HepG2 (cell line): Measurements from ENCODE around the gene C19orf73. TPM values are rescaled to one million over a fixed set of nuclear protein-coding genes. Genes with fewer than 3 reads are reported as not detected.

Experiments used
- ATAC-seq: fragments of 200-7000 bp; cut with Tn5 transposase; 3 replicates; pipeline ENCODE4 v1.9.1; 2020; ENCODE audit warnings: mild to moderate bottlenecking, moderate library complexity
- BruUV-seq: library from RNA; stranded (reverse); fragments of 400-500 nt; replicated peaks from 2 replicates; lab custom pipeline; 2021; lab: Mats Ljungman, UMichigan
- CTCF ChIA-PET: fragments of 300-600 bp; formaldehyde crosslinking; extraction: SDS; loops from one replicate; lab custom pipeline; 2021; ENCODE audit warnings: low total read pairs, inconsistent platforms, low intra/inter-chr PET ratio; lab: Yijun Ruan, JAX
- POLR2A ChIA-PET: fragments of 350-600 bp; sonication (Branson Sonifier 250); formaldehyde crosslinking; loops from one replicate; lab custom pipeline; 2020; ENCODE audit warnings: antibody characterized with exemption, inconsistent platforms; lab: Yijun Ruan, JAX
- DNase-seq: peaks from one replicate; pipeline ENCODE4 v3.0.0-alpha.2; 2015; ENCODE audit warnings: low spot score
- FAIRE-seq: peaks from 3 replicates; lab custom pipeline; 2011; peaks lifted over from hg19 to GRCh38; lab: Jason Lieb, UNC
- H2AFZ ChIP-seq: one replicate; pipeline ENCODE4 v1.6.1; 2011; ENCODE audit warnings: low read length, inconsistent platforms
- H3K27ac ChIP-seq: fragments of 300-600 bp; 3 replicates; pipeline ENCODE4 v1.8.0; 2011; ENCODE audit warnings: mixed run types, mild to moderate bottlenecking, mixed read lengths, low read length, inconsistent platforms; ENCODE audit not compliant: insufficient read depth; ENCODE audit errors: extremely low read length
- H3K27me3 ChIP-seq, 2 experiments: fragments of 200-600 bp in 1 of 2; 2 replicates in 1 of 2; 3 replicates in 1 of 2; pipeline versions ENCODE4 v1.6.0 to v1.8.0; 2011; ENCODE audit warnings: low read length in 2 of 2, mild to moderate bottlenecking in 2 of 2, moderate library complexity in 2 of 2, inconsistent platforms in 1 of 2; ENCODE audit not compliant: insufficient read depth in 2 of 2, control insufficient read depth in 1 of 2
- H3K36me3 ChIP-seq, 2 experiments: fragments of 200-600 bp in 1 of 2; replicated peaks in 1 of 2; 2 replicates in 1 of 2; 3 replicates in 1 of 2; pipeline versions ENCODE4 v1.5.1 to v1.8.0; 2011; ENCODE audit warnings: low read length in 2 of 2, inconsistent platforms in 1 of 2; ENCODE audit not compliant: insufficient read depth in 2 of 2, control insufficient read depth in 1 of 2
- H3K4me1 ChIP-seq: 2 replicates; pipeline ENCODE4 v1.5.1; 2012; ENCODE audit warnings: low read length, inconsistent platforms; ENCODE audit not compliant: insufficient read depth
- H3K4me2 ChIP-seq: 2 replicates; pipeline ENCODE4 v1.6.0; 2011; ENCODE audit warnings: low read depth, low read length, inconsistent platforms
- H3K4me3 ChIP-seq, 3 experiments: fragments of 200-600 bp in 1 of 3; sonication (generic), shearing (Covaris generic) in 1 of 3; replicated peaks in 1 of 3; 2 replicates each; pipeline ENCODE4 v1.5.1; 2011 to 2016; ENCODE audit warnings: low read length in 3 of 3, inconsistent platforms in 2 of 3, low read depth in 2 of 3, mild to moderate bottlenecking in 2 of 3, control low read depth in 1 of 3, mixed read lengths in 1 of 3; ENCODE audit not compliant: insufficient read depth in 1 of 3
- H3K79me2 ChIP-seq: one replicate; pipeline ENCODE4 v1.6.1; 2011; ENCODE audit warnings: low read length, inconsistent platforms; ENCODE audit not compliant: insufficient read depth
- H3K9ac ChIP-seq: 2 replicates; pipeline ENCODE4 v1.6.0; 2011; ENCODE audit warnings: mild to moderate bottlenecking, low read depth, low read length, inconsistent platforms; ENCODE audit not compliant: insufficient read depth
- H3K9me3 ChIP-seq: 2 replicates; pipeline ENCODE4 v1.5.1; 2012; ENCODE audit warnings: mild to moderate bottlenecking, low read length
- H4K20me1 ChIP-seq: 2 replicates; pipeline ENCODE4 v1.6.0; 2011; ENCODE audit warnings: inconsistent platforms, mild to moderate bottlenecking, low read length, moderate library complexity; ENCODE audit not compliant: insufficient read depth
- NR2C2 ChIP-seq: sonication (generic); formaldehyde crosslinking; IDR thresholded peaks from 2 replicates; pipeline ENCODE4 v1.4.0; 2020; ENCODE audit warnings: missing genetic modification reagents, mild to moderate bottlenecking, moderate library complexity, borderline replicate concordance
- ZNF318 ChIP-seq: sonication (generic); formaldehyde crosslinking; IDR thresholded peaks from 2 replicates; pipeline ENCODE4 v1.4.0; 2020; ENCODE audit warnings: mild to moderate bottlenecking, missing genetic modification reagents
- WGBS: methylation state at CpG from one replicate; pipeline ENCODE4 v1.1.6; 2017; ENCODE audit warnings: low lambda C conversion rate; 5-methylcytosine and 5-hydroxymethylcytosine counted together
- in situ Hi-C: cut with HindIII; loops from 2 replicates; pipeline ENCODE4 v1.10.0; 2017; ENCODE audit warnings: low pct_unique_long_range_greater_than_20kb; ENCODE audit not compliant: extremely low pct_ligation_motif_present
- intact Hi-C: fragments of 100-400 bp; cut with micrococcal nuclease; formaldehyde crosslinking; loops from one replicate; pipeline ENCODE4 v1.10.0; 2022; ENCODE audit not compliant: unreplicated experiment
- polyA plus RNA-seq, 8 experiments: library from polyadenylated mRNA; depleted of rRNA in 3 of 8; stranded (reverse) in 7 of 8; unstranded in 1 of 8; fragments of >200 nt; fragmentation: Illumina TruSeq in 4 of 8; extraction: Trizol in 4 of 8; gene quantifications; 2 replicates each; pipeline versions ENCODE4 v1.2.1 to v1.2.3, GENCODE V29; 2011 to 2016; ENCODE audit warnings: low read depth in 4 of 8, missing spikeins in 1 of 8, mixed read lengths in 1 of 8; ENCODE audit not compliant: insufficient read depth in 1 of 8
- total RNA-seq, 5 experiments: library from RNA; depleted of rRNA; stranded (reverse); fragments of >200 nt; fragmentation: Illumina TruSeq; extraction: Trizol; gene quantifications; 2 replicates each; pipeline ENCODE4 v1.2.3, GENCODE V29; 2016; ENCODE audit warnings: low read depth in 1 of 5
- TF ChIP-seq, protein P1 (sequence below): sonication (generic); formaldehyde crosslinking; IDR thresholded peaks from 2 replicates; pipeline ENCODE4 v1.4.0; 2020; ENCODE audit warnings: missing genetic modification reagents, low read depth, mild to moderate bottlenecking, borderline replicate concordance

Gene C19orf73
- total and polyA plus RNA-seq, 2 of the 13 experiments (the other 11 are each of a cell fraction or from before 2014, with no cell fraction given), result 1.4 to 1.5 TPM

- no TSS peak for BruUV-seq
- in situ Hi-C loops, result loop anchor here (5.0 kb wide), 1 partner anchor 36 kb away; no protein-coding TSS in a partner anchor
Measured at GRCh38 chr19:49116544-49116943, 2.4 kb downstream of the C19orf73 start.

More at GRCh38 chr19:49116544-49116943, 2.4 kb downstream of the C19orf73 start:
- Histone ChIP-seq H3K27me3 (peaks cover 0 to 7% of the 10 kb centered on the region in 2 experiments; a peak in 1 of 5 replicates), H3K4me3 (no peak overlapping the region), H4K20me1 (no peaks in the 10 kb centered on the region), H3K79me2 (peaks cover 4% of the 10 kb centered on the region), H3K36me3 (no peaks in the 10 kb centered on the region), H3K9me3 (no peaks in the 10 kb centered on the region), H3K27ac (no peak overlapping the region), H2AFZ (no peak overlapping the region), H3K4me2 (no peak overlapping the region), H3K9ac (no peak overlapping the region), H3K4me1 (peaks cover 59% of the 10 kb centered on the region)
- POLR2A ChIA-PET, result interaction anchor here (2.1 kb wide), 1 partner anchor 11 kb away, joined by 9 read pairs; no protein-coding TSS in a partner anchor
- DNase-seq (no peak), FAIRE-seq (no peak), ATAC-seq (no peak)
- CTCF ChIA-PET, result no interaction called here
- no peak for TF ChIP-seq ZNF318 (CRISPR knock-in tag)
- no peak for TF ChIP-seq NR2C2
- TF ChIP-seq, protein P1, sequence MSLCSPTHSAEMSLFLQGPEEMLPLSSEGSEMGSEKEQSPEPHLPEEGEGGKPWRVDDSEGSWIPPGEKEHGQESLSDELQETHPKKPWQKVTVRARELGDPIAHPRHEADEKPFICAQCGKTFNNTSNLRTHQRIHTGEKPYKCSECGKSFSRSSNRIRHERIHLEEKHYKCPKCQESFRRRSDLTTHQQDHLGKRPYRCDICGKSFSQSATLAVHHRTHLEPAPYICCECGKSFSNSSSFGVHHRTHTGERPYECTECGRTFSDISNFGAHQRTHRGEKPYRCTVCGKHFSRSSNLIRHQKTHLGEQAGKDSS (CRISPR knock-in tag), result no peak
- intact Hi-C loops, result no loop called here
- 63% methylated on average over 1 of the region's 1 CpG for WGBS
